ENCODE data around the gene CCDC82. TPM values are rescaled to one million over a fixed set of nuclear protein-coding genes. Genes with fewer than 3 reads are reported as not detected.
A peak's percentile ranks its signal among the peaks of the same experiment; 100 is the strongest.

The CCDC82 gene
- total RNA-seq, 1 experiment from 2014 or later: 19.9 TPM

- H4K20me1 ChIP-seq (ENCODE audit: insufficient read depth): no peaks in the 10 kb centered on the region; the same call in 1 of the 2 replicates
- H3F3A ChIP-seq (ENCODE audit: insufficient read depth, low read depth): peaks cover 3% of the 10 kb centered on the region; the same call in 1 of the 2 replicates
- CTCF ChIA-PET: interaction anchor here (1.1 to 1.2 kb wide), 2 partner anchors 47 to 600 kb away, joined by 4 to 6 read pairs; partner anchors contain the start of genes CEP57 and MAML2
- no peaks in the 10 kb centered on the region for H3K9me2 ChIP-seq (ENCODE audit: insufficient read depth)
- no peaks in the 10 kb centered on the region for H3K27me3 ChIP-seq (ENCODE audit: insufficient read depth, low read depth)
- peak overlapping the region; percentile 94 for H3K4me2 ChIP-seq
- H3K9me3 ChIP-seq (ENCODE audit: insufficient read depth, low read depth): peaks cover 23% of the 10 kb centered on the region
- peaks cover 14% of the 10 kb centered on the region for H3K36me3 ChIP-seq (ENCODE audit: low read depth)
- DNase-seq: no peak
- POLR2A ChIA-PET (ENCODE audit: unreplicated experiment): interaction anchor here (0.6 to 1.1 kb wide), 5 partner anchors 65 to 208 kb away, joined by 3 to 16 read pairs (median 5); no protein-coding TSS in a partner anchor
- H3K4me3 ChIP-seq: peak overlapping the region; percentile 75
- peaks cover 46% of the 10 kb centered on the region for H3K79me2 ChIP-seq (ENCODE audit: low read depth)
- intact Hi-C loops (cut with micrococcal nuclease; ENCODE audit: unreplicated experiment): loop anchor here (2.0 to 5.0 kb wide), 6 partner anchors 148 to 473 kb away; no protein-coding TSS in a partner anchor
- peaks cover 27% of the 10 kb centered on the region for H3K4me1 ChIP-seq (replicated peaks; ENCODE audit: insufficient read depth)
- H2AFZ ChIP-seq: peak overlapping the region; percentile 89
- peak overlapping the region; percentile 58 for H3K27ac ChIP-seq
- BruUV-seq (replicated peaks): TSS peak; percentile 79
- no peak for TF ChIP-seq EZH2 (IDR thresholded peaks at IDR 0.05; ENCODE audit: low read depth)
- no peak for TF ChIP-seq CTCF (conservative IDR thresholded peaks at IDR 0.05)
Measured at GRCh38 chr11:96390488-96390792, 728 bp upstream of the CCDC82 start.

DNA sequence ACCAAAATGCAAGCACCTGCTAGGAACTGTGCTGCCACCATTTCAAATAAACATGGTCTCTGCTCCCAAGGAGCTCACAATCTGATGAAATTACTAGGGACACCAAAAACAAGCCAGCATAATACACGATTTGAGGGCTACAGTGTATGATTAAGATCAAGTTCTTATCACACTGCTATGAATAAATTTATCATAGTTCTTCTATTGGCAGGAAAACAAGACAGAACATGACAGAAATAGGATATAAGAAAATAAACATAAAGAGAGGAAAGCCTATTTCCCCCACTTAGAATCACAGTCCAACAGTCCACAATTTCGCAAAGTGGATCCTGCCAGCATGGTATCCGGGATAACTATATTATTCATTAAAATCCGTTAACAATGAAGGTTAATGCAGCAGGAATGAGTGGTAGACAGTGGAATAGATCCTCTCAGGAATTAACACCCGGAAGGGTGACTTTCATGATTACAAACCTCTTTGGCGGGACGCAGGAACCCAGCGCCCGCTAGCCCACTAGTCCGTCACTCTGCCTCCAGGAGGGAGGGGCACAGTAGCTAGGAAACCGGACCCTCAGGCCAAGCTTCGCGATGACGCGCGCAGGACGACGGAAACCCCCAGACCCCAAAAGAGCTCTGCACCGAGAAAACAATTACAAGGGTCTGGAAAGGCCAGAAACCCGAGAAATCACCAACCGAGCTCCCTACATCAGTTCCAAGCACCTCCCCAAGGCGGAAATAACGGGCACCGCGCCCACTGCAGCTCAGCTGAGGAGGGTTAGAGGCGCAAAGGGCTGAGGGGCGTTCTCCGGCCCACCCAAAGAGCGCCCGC, 607 bp downstream of the CCDC82 start:
- ChIA-PET POLR2A (ENCODE audit: unreplicated experiment) (interaction anchor here (0.5 to 1.3 kb wide), 13 partner anchors 32 to 1237 kb away, joined by 3 to 13 read pairs (median 6); partner anchors contain the start of genes CEP57, FAM76B and MAML2), CTCF (interaction anchor here (0.7 to 1.2 kb wide), 4 partner anchors 38 to 553 kb away, joined by 3 to 6 read pairs (median 6); partner anchors contain the start of gene MAML2)
- H3K9me2 ChIP-seq (ENCODE audit: insufficient read depth): no peaks in the 10 kb centered on the region
- TF ChIP-seq EZH2 (IDR thresholded peaks at IDR 0.05; ENCODE audit: low read depth) (no peak), CTCF (conservative IDR thresholded peaks at IDR 0.05) (no peak)
- H3K4me3 ChIP-seq: peak overlapping the region; percentile 75
- peaks cover 15% of the 10 kb centered on the region for H3K36me3 ChIP-seq (ENCODE audit: low read depth)
- H4K20me1 ChIP-seq (ENCODE audit: insufficient read depth): no peaks in the 10 kb centered on the region; the same call in 1 of the 2 replicates
- H3K27me3 ChIP-seq (ENCODE audit: insufficient read depth, low read depth): no peaks in the 10 kb centered on the region
- H3K4me2 ChIP-seq: peak overlapping the region; percentile 88
- peaks cover 23% of the 10 kb centered on the region for H3K9me3 ChIP-seq (ENCODE audit: insufficient read depth, low read depth)
- peak in 1 of 2 experiments; percentile 44 for DNase-seq
- BruUV-seq (replicated peaks): TSS peak; percentile 68
- H3F3A ChIP-seq (ENCODE audit: insufficient read depth, low read depth): peaks cover 3% of the 10 kb centered on the region; the same call in 1 of the 2 replicates
- H3K79me2 ChIP-seq (ENCODE audit: low read depth): peaks cover 46% of the 10 kb centered on the region
- H3K27ac ChIP-seq: peak overlapping the region; percentile 37
- intact Hi-C loops (cut with micrococcal nuclease; ENCODE audit: unreplicated experiment): loop anchor here (1.0 to 2.0 kb wide), 2 partner anchors 46 to 599 kb away; partner anchors contain the start of genes CEP57 and MAML2
- H3K4me1 ChIP-seq (replicated peaks; ENCODE audit: insufficient read depth): peaks cover 27% of the 10 kb centered on the region
- peak overlapping the region; percentile 96 for H2AFZ ChIP-seq

DNA sequence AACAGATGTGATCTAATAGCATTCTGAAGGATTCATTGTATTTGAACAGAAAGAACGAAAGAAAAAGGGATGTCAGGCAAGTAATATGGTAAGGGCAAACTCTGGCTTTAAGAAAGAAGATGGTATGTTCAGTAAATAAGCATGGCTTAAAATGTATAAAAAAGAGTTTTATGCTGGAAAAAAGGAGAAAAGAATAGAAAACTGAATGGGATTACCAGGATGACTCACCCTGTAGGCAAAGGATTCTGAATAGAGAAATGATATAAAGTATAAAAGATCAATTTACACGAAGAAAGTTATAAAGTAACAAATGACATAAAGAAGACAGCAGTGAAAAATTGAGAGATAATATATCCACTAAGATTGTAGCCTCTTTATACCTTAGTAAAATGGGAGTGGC, 4.5 kb downstream of the CCDC82 start:
- H4K20me1 ChIP-seq (ENCODE audit: insufficient read depth): no peaks in the 10 kb centered on the region; the same call in 1 of the 2 replicates
- H3K4me2 ChIP-seq: no peak overlapping the region
- H3K27me3 ChIP-seq (ENCODE audit: insufficient read depth, low read depth): no peaks in the 10 kb centered on the region
- ChIA-PET CTCF (no interaction called here), POLR2A (ENCODE audit: unreplicated experiment) (no interaction called here)
- no peak overlapping the region for H3K27ac ChIP-seq
- H3K79me2 ChIP-seq (ENCODE audit: low read depth): peaks cover 28% of the 10 kb centered on the region
- TF ChIP-seq EZH2 (IDR thresholded peaks at IDR 0.05; ENCODE audit: low read depth) (no peak), CTCF (conservative IDR thresholded peaks at IDR 0.05) (no peak)
- H3K36me3 ChIP-seq (ENCODE audit: low read depth): peaks cover 8% of the 10 kb centered on the region; the same call in 1 of the 2 replicates
- H3K4me1 ChIP-seq (replicated peaks; ENCODE audit: insufficient read depth): peaks cover 11% of the 10 kb centered on the region
- no TSS peak for BruUV-seq (replicated peaks)
- intact Hi-C loops (cut with micrococcal nuclease; ENCODE audit: unreplicated experiment): no loop called here
- no peaks in the 10 kb centered on the region for H3K9me3 ChIP-seq (ENCODE audit: insufficient read depth, low read depth)
- H3K9me2 ChIP-seq (ENCODE audit: insufficient read depth): 0 out of 2 replicates have a peak, but pooled peaks cover 3% of the 10 kb centered on the region
- H3F3A ChIP-seq (ENCODE audit: insufficient read depth, low read depth): no peaks in the 10 kb centered on the region
- DNase-seq: no peak
- no peak overlapping the region for H2AFZ ChIP-seq
- no peak overlapping the region for H3K4me3 ChIP-seq
